Activated B cell treated with CpG ODN at 0.5 μM for 24 hours (primary cell): ENCODE results near the gene LRCH2. TPM values are rescaled to one million over a fixed set of nuclear protein-coding genes. Genes with fewer than 3 reads are reported as not detected.

ENCODE experiments used
- ATAC-seq: fragments of 200-7000 bp; cut with Tn5 transposase; one replicate; pipeline ENCODE4 v1.10.0; 2021; ENCODE audit warnings: low read depth, mild to moderate bottlenecking, moderate library complexity
- CTCF ChIA-PET: fragments of 350-600 bp; sonication (Branson Sonifier 250); formaldehyde crosslinking; loops from one replicate; lab custom pipeline; 2021; ENCODE audit warnings: antibody characterized with exemption; lab: Charles Lee
- POLR2A ChIA-PET: fragments of 350-600 bp; sonication (Branson Sonifier 250); formaldehyde crosslinking; loops from one replicate; lab custom pipeline; 2021; ENCODE audit warnings: antibody characterized with exemption; lab: Charles Lee
- DNase-seq: peaks from one replicate; pipeline ENCODE4 v3.0.0; 2022
- H3K27ac Mint-ChIP-seq: one replicate; pipeline ENCODE4 v1.8.0; 2020; ENCODE audit warnings: mixed read lengths
- H3K27me3 Mint-ChIP-seq: one replicate; pipeline ENCODE4 v1.8.0; 2021; ENCODE audit warnings: mixed read lengths
- H3K36me3 Mint-ChIP-seq: one replicate; pipeline ENCODE4 v1.8.0; 2021; ENCODE audit warnings: low read depth, mixed read lengths
- H3K4me1 Mint-ChIP-seq: one replicate; pipeline ENCODE4 v1.8.0; 2021; ENCODE audit warnings: mixed read lengths
- H3K4me3 Mint-ChIP-seq: one replicate; pipeline ENCODE4 v1.8.0; 2020; ENCODE audit warnings: mild to moderate bottlenecking, mixed read lengths
- H3K9me3 Mint-ChIP-seq: one replicate; pipeline ENCODE4 v1.8.0; 2020; ENCODE audit warnings: mixed read lengths
- intact Hi-C: fragments of 100-400 bp; cut with micrococcal nuclease; formaldehyde crosslinking; loops from one replicate; pipeline ENCODE4 v1.15.1; 2024
- total RNA-seq: library from RNA; stranded (reverse); gene quantifications from 2 replicates; pipeline ENCODE4 v1.2.3, GENCODE V29; 2022
- TF ChIP-seq, protein P1 (sequence below): fragments of 200-600 bp; IDR thresholded peaks from one replicate; pipeline ENCODE4 v1.8.0; 2022; ENCODE audit warnings: antibody characterized with exemption, mild to moderate bottlenecking

LRCH2 gene
- total RNA-seq, 1 donor from 2014 or later: not detected

DNA sequence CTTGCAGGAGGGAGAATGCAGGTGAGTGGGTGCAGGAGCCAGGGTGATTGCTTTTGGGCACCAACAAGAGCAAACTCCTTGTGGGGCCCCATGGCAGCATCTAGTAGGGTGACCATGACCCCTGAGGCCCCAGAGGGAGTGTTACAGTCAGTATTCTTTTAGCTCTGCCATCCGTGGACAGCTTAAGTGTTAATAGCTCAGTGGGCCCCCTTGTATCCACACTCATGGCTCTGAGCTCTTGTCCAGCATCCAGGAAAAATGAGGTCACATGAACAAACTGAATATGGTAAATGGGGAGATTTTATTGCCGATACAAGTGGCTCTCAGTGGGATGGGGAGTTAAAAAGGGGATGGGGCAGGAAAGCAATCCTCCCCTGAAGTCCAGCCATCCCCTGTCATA, 27.3 kb upstream of the LRCH2 start:
- DNase-seq: no peak
- Mint-ChIP-seq H3K4me3 (no peak overlapping the region), H3K4me1 (no peaks in the 10 kb centered on the region), H3K36me3 (no peaks in the 10 kb centered on the region), H3K27me3 (no peaks in the 10 kb centered on the region), H3K9me3 (no peaks in the 10 kb centered on the region), H3K27ac (no peak overlapping the region)
- ATAC-seq: no peak
- CTCF ChIA-PET: no interaction called here
- POLR2A ChIA-PET: no interaction called here
- intact Hi-C loops: no loop called here
- TF ChIP-seq, protein P1, sequence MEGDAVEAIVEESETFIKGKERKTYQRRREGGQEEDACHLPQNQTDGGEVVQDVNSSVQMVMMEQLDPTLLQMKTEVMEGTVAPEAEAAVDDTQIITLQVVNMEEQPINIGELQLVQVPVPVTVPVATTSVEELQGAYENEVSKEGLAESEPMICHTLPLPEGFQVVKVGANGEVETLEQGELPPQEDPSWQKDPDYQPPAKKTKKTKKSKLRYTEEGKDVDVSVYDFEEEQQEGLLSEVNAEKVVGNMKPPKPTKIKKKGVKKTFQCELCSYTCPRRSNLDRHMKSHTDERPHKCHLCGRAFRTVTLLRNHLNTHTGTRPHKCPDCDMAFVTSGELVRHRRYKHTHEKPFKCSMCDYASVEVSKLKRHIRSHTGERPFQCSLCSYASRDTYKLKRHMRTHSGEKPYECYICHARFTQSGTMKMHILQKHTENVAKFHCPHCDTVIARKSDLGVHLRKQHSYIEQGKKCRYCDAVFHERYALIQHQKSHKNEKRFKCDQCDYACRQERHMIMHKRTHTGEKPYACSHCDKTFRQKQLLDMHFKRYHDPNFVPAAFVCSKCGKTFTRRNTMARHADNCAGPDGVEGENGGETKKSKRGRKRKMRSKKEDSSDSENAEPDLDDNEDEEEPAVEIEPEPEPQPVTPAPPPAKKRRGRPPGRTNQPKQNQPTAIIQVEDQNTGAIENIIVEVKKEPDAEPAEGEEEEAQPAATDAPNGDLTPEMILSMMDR: no peak

GRCh38 chrX:115260330-115260729, 26.4 kb upstream of the LRCH2 start:
- TF ChIP-seq, protein P1: no peak
- Mint-ChIP-seq H3K4me3 (no peak overlapping the region), H3K27ac (no peak overlapping the region), H3K9me3 (no peaks in the 10 kb centered on the region), H3K4me1 (no peaks in the 10 kb centered on the region), H3K36me3 (no peaks in the 10 kb centered on the region), H3K27me3 (no peaks in the 10 kb centered on the region)
- POLR2A ChIA-PET: no interaction called here
- intact Hi-C loops: no loop called here
- ATAC-seq (no peak), DNase-seq (no peak)
- CTCF ChIA-PET: no interaction called here

DNA sequence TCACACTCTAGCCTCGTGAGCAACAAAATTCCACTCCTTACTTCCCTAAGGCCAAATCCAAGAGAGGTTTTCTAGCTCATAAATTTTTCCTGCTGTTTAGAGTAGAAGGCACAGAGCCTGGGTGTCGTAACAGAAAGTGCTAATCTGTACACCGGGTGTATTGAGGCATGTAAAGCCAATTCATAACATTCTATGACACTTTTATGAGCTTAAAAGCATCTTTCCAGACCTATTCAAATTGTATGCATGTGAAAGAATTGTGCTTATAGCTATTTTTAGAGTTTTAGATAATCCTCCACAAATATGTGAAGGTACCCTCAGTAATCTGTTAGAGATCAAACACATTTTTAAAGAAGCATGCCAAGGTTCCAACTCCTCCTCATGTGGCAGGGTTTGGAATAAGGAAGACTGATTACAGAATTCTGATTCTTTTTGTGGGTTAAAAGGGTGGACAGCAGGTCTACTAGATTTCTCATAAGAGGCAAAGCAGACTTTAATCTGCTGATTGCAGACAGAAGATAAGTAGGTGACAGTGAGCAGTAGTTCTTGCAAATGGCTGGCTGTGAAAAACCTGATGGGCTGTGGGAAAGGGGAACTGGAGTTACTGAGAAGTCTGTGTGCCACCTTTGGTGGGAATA, 25.5 kb upstream of the LRCH2 start:
- POLR2A ChIA-PET: no interaction called here
- ATAC-seq (no peak), DNase-seq (no peak)
- Mint-ChIP-seq H3K4me3 (no peak overlapping the region), H3K4me1 (no peaks in the 10 kb centered on the region), H3K27me3 (no peaks in the 10 kb centered on the region), H3K27ac (no peak overlapping the region), H3K9me3 (no peaks in the 10 kb centered on the region), H3K36me3 (no peaks in the 10 kb centered on the region)
- TF ChIP-seq, protein P1: no peak
- CTCF ChIA-PET: no interaction called here
- intact Hi-C loops: no loop called here

DNA sequence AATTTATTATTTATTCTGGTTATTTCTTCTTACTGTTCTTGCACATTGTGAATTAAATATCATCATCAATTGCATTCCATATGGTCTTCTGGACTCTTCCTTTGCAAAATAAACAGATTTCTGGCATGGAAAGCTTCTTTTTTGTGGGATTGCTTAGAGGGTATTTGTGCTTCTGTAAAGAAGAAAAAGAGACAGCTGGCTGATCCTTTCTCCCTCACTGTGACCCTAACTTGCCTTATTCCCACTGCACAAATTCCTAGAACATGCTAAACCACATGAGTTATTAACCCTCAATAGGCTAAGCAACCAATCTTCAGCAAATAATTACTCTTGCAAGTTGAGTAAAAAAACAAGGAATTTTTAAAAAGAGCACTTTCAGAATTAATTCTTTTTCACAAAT, 23.8 kb upstream of the LRCH2 start:
- TF ChIP-seq, protein P1: no peak
- intact Hi-C loops: no loop called here
- ChIA-PET POLR2A (no interaction called here), CTCF (no interaction called here)
- no peak overlapping the region for H3K27ac Mint-ChIP-seq
- H3K36me3 Mint-ChIP-seq: no peaks in the 10 kb centered on the region
- no peaks in the 10 kb centered on the region for H3K4me1 Mint-ChIP-seq
- no peaks in the 10 kb centered on the region for H3K27me3 Mint-ChIP-seq
- no peak overlapping the region for H3K4me3 Mint-ChIP-seq
- ATAC-seq: no peak
- H3K9me3 Mint-ChIP-seq: no peaks in the 10 kb centered on the region
- no peak for DNase-seq

GRCh38 chrX:115255003-115255402, 21.1 kb upstream of the LRCH2 start:
- TF ChIP-seq, protein P1: no peak
- Mint-ChIP-seq H3K36me3 (no peaks in the 10 kb centered on the region), H3K27ac (no peak overlapping the region), H3K27me3 (no peaks in the 10 kb centered on the region), H3K4me3 (no peak overlapping the region), H3K4me1 (no peaks in the 10 kb centered on the region), H3K9me3 (no peaks in the 10 kb centered on the region)
- intact Hi-C loops: no loop called here
- ChIA-PET CTCF (no interaction called here), POLR2A (no interaction called here)
- DNase-seq (no peak), ATAC-seq (no peak)
